Measurements from ENCODE around the gene SDHA.
"Not testable (repeated sequence)": the region's sequence is repeated elsewhere in the genome, so short reads cannot be mapped to it uniquely, and the experiment has no call there.

The SDHA gene

DNA sequence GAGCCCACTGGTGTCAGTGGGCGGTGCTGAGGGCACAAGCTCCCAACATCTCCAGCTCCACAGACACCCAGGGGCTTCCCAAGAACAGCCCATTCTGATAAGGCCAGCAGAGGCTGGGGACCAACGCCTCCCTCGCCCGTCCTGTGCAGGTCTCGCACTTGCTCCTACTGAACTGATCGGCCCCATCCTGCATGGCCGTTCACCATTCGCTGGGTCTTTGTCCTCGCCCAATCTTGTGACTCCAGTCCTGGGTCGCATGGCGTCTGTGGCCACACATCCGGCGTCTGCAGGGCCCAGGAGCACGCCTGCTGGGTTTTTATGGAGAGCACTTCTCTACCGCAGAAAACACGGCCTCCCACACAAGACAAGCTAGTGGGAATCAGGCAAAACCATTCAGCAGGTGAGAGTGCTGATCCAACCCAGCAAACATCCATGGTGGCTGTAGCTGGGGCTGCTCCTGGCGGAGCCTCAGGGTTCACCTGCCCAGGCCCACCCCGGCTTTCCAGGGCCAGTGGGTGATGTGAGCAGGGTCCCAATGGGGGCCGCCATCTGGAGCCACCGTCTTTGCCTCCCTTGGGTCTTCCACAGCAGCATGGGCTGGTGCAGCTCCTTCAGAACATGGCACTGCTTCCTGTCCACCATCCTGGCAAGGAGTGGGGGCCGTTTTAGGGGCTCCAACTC, 19.5 kb upstream of the SDHA start:
- DNase-seq (ENCODE audit: low spot score): no peak

DNA sequence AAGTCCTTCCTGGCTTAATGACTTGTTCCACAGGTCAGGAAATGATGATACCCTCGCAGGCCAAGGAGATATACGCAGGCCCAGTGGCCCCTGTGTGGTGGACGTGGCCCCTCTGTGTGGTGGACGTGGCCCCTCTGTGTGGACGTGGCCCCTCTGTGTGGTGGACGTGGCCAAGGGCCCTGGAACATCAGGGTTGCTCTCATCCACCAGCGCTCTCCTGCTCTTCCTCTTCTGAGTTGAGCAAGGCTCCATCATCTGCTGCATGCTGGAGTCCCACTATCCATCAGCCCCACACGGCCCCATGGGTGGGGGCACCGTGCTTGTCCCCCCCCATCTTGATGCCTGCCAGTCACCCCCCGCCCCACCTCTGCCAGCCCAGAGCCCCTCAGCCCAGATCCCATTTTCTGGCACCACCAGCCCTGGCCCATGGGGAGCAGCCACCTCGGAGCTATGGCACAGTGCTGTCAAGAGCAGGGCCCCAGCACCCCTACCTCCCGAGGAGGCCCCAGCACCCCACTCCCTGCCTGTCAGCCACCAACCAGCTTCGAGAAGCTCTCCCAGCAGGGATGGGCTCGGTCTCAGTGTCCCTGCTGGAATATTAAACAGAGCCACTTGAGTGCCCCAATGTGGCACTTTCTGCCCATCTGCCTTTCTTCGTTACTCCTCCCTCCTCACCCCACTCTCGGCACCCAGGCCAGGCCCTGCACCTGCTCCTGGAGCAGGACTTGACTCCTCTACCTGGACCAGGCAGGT, 18.7 kb upstream of the SDHA start:
- DNase-seq (ENCODE audit: low spot score): no peak

DNA sequence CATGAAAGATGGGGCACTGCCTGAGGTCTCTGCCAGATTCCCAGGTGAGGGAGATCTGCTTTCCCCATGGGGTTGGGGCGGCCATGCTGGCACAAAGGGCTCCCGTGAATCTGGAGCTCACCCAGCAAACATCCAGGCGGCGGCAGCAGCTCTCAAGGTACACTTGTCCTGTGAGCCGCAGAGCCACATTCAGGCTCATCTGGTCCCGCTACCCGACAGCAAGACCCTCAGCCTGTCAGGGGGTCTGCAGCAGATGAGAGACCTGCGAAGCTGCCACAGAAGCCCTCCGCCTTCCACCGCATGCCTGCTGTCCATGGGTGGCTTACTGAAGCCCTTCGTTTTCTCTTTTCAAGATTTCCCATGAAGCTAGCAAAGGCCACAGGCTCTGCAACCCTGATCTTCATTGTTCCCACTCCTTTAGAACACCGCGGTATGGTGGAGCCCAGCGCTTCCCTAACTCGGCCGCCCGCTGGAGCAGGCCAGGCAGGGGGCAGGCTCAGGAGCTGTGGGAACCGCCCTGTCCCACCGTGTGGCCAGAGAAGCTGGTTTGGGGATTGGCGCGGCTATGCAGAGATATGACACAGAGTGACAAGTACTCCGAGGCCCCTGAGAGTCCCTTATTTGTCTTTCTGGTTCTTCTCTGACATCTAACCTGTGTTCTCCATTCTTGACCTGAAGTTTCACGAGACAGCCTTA, 18.0 kb upstream of the SDHA start:
- no peak for DNase-seq (ENCODE audit: low spot score)

DNA sequence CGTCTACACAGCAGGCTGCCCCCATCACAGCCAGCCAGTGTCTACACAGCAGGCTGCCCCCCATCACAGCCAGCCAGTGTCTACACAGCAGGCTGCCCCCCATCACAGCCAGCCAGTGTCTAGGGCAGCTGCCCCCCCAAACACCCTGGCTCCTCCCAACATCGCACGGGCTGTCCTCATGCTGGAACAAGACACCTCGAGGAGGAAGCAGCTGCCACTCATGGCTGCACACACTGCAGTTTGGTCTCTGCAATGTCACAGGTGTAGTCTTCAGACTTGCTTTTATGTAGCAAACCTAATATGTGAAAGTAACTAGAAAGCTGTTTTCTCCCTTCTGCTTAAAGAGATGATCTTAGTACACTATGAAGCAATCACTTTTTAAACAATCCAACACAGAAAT, 17.1 kb upstream of the SDHA start:
- DNase-seq (ENCODE audit: low spot score): no peak

DNA sequence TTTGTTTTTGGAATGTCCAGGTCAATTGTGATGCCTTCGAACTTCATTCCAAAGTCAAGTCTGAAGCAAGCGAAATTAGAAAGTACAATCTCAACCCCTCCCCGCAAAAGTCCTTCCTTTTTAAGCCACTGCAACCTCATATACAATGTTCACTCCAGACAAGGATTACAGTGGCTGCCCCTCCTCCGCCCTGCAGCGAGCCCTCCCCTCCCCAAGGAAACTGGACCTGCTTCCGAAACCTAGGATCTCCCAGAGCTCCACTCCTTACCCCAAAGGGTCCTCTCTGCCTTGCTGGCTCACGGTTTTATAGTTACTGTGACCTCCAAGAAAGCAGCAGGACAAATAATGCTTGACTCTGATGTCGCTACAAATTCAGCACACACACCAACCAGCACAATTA, 16.4 kb upstream of the SDHA start:
- DNase-seq (ENCODE audit: low spot score): no peak

DNA sequence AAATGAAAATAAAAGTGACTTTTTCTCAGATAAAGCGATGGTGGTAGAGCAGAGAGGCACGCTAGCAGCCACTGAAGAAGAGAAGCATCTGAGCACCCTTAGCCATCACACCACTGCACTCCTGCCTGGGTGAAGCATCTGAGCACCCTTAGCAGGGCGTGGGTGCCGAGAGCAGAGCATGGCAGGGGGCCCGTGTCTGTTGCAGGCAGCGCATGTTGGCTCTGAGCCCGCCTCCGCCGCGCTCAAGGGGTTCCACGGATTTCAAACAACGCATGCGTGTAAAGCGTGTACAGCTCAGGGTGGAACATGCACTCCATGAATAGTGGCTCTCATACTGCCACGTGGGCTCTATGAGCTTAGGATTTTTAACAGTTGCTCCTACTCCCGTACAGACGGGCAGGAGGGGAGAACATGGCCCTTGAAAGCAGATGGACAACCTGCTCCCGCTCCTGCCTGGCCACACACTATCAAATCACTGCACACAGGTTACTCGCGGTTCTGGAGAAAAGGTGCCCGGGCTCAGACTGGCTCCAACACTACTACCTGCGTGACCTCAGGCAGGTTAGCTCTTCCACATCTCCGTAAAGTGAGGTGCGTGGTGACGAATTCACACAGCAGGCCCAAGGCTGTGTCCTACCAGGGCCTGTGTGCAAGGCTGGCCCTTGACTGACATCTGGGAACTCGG, 14.7 kb upstream of the SDHA start:
- no peak for DNase-seq (ENCODE audit: low spot score)

DNA sequence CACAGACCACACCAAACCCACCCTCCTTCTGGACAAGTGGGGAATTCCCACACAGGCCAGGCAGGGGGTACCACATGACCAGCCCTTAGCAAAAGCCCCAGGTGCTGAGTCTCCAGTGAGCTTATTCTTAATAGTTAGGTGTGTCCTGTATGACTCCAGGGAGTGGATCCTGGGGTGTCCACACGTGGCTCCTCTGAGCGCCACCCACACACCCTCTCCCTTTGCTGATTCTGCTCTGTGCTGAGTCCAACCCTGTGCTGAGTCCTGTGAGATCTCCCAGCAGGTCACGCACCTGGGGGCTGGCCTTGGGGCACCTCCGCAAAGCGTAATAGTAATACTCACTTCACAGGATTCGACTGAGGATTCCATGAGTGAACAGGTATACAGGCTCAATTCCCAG, 14.1 kb upstream of the SDHA start:
- DNase-seq (ENCODE audit: low spot score): no peak

DNA sequence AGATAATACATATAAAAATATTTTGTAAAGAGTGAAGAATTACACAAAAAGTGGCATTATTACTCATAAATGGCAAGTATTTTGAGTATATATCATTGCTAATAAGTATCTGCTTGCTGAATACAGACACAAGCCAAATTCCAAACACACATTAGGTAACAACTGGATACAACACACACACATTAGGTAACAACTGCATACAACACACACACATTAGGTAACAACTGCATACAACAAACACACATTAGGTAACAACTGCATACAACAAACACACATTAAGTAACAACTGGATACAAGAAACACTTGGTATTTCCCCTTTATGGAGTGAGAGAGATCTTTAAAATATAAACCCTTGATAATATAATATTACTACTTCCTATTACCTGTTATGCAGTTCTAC, 13.7 kb upstream of the SDHA start:
- no peak for DNase-seq (ENCODE audit: low spot score)

DNA sequence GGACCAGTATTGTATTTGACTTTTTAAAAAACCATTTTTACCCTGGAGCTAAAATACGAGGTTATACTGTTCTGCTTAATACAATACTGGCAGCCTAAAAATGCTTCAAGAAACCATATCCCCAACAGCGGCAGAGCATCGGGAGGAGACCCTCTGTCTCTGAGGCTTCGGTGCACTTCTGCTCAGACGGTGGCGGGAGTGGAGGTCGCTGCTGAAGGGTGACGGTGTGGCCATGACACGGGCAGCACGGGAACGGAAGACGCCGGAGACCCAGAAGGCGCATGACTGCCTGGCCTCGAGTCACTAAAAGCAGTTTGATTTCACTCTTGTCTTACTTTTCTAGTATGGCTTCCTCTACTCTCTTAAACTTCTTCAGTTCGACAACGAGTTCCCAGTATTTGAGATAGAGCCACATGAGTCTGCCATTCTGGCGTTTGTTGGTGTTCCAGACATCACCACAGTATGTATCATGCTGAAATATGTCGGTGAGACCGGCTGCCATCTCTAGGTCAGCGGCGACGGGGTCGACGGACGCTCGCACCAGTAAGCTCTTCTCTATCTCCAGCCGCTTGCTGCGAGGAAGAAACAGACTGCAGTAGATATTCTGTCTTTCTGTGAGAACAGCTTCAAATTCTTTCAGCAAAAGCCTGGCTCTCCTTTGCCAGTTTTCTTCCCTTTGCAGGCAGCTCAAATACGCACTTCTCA, 13.0 kb upstream of the SDHA start:
- no peak for DNase-seq (ENCODE audit: low spot score)

DNA sequence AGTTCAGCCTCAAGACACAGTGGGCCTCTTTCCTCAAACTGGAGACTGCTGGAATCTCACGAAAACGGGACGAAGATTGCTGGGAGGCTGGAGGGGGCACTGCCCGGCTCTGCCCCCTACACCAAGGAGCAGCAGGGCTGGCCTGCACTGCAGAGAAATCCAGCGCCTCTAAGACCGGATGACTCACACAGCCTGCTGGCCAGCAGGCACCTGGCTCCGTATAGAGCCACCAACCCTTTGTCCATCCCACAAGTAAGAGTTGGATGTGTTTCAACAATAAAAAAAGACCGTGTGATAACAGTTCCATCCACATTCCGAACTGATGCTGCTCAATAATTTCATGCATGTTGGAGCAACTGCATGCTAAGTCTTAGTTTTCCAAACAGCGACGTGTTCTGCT, 11.7 kb upstream of the SDHA start:
- DNase-seq (ENCODE audit: low spot score): peak; percentile 35

DNA sequence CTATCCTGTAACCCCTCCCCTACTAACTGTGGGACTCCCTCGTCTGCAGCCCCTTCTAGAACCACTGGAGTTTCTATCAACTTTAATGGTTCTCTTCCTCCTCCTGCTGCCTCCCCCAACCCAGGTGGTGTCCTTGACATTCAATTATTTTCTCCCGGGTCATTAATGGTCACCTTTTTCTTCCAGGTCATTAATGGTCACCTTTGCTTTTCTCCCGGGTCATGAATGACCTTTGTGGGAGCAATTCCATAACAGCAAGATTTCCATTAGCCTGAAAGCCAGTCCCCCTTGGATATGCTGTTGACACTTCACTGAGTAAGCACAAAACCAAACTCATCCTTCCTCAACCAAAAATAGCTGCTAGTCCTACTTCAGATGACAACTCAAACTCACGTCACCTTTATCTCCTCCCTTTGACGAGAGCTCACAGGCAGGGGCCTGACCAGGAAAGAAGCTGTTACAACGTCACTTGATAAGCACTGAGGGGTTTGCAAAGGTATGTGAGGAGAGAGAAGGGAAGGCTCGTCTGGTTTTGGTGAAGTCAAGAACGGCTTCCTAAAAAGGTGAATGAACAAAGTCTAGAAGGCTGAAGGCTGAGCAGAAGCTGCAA, 11.1 kb upstream of the SDHA start:
- no peak for DNase-seq (ENCODE audit: low spot score)

DNA sequence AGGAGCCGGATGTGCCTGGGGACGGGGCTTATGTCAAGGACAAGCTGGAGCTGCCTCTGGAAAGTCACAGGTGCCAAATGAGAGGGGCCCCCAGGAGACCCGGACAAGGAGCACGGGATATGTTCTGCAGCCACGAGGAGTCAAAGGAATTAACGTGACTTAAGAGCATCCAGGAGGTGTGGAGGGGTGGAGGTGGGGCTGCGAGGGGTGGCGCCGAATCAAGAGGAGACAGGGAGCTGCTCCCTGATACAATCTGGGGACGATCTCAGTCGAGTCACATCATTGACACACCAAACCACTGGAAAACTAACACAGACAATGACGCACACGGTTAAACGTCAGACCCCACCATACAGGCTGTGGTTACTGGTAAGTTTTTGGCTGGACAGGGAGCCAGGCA, 10.5 kb upstream of the SDHA start:
- no peak for DNase-seq (ENCODE audit: low spot score)

DNA sequence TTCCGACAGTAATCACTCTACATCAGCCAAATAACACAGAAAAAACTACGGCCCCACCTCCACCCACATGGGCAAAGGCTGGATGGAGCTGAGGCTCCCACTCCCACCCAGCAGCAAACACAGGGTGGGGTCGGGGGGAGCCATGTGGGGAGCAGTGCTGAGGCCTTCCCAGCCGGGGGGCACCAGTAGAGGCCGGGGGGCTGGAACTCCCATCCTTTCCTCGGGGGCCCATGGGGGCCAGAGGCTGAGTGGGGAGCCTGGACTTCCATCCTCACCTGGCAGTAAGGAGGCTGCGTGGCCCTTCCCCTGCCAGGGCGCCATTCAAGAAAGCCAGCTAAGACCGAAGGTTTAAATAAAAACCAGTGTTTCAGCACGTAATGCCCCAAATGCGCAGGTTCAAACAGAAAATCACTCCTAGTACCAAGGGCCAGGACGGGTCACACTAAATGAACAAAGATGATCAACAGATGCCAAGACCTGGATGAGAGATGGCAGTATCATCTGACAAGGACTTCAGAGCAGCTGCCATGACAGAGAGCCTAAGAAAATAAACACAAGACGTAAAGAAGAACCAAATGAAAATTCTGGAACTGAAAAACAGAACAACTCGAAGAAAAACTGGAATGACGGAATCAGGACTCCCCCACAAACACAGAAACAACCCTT, 9.5 kb upstream of the SDHA start:
- DNase-seq (ENCODE audit: low spot score): no peak

DNA sequence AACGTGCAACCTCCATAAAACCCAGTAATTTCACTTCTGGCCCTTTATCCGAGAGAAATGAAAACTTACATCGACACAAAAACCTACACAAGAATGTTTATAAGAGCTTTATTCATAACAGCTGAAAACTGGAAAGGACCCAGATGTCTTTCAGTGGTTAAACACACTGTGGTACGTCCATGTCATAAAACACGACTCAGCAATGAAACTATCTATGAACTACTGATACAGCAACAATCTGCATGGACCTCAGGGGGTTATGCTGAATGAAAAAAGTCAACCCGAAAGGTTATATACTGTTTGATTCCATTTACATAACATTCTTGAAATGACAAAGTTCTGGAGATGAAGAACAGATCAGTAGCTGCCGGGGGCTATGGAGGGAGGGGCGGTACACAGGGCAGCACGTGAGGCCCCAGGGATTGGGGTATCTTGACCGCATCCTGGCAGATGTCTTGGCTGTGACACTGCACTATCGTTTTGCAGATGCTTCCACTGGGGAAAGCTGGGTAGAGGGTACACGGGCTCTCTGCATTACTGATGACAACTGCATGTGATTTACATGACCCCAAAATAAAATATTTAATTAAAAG, 4.2 kb upstream of the SDHA start:
- no peak for DNase-seq (ENCODE audit: low spot score)

DNA sequence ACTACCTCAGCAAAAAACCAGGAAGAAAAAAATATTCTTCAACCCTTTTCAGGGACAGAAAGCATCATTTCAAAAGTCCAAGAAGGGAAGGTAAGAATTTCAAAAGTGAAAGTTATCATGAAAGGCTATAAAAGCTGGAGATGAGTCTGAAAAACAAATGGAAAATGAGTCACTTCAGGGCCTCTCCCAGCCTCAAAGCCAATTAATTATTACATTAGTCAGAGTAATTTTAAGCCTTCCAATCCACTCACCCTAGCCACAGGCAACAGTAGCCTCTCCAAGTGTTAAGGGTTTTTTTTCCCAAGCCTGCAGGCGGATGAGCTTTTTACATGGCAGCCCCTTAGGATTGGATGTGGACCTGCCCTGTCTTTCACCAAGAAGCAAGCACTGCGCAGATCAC, 2.9 kb upstream of the SDHA start:
- DNase-seq (ENCODE audit: low spot score): not testable (repeated sequence)

DNA sequence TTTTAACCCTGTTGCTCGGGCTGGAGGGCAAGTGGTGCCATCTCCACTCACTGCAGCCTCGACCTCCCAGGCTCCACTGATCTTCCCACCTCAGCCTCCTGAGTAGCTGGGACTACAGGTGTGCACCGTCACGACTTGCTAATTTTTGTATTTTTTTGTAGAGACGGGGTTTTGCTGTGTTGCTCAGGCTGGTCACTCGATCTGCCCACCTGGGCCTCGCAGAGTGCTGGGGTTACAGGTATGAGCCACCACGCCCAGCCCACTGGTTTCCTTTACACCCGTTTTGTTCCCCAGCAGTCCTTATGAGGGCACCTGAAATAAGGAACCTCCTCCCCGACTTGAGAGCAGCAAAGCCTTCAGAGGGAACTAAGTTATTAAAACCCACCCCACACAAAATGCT, 2.0 kb upstream of the SDHA start:
- DNase-seq (ENCODE audit: low spot score): not testable (repeated sequence)

DNA sequence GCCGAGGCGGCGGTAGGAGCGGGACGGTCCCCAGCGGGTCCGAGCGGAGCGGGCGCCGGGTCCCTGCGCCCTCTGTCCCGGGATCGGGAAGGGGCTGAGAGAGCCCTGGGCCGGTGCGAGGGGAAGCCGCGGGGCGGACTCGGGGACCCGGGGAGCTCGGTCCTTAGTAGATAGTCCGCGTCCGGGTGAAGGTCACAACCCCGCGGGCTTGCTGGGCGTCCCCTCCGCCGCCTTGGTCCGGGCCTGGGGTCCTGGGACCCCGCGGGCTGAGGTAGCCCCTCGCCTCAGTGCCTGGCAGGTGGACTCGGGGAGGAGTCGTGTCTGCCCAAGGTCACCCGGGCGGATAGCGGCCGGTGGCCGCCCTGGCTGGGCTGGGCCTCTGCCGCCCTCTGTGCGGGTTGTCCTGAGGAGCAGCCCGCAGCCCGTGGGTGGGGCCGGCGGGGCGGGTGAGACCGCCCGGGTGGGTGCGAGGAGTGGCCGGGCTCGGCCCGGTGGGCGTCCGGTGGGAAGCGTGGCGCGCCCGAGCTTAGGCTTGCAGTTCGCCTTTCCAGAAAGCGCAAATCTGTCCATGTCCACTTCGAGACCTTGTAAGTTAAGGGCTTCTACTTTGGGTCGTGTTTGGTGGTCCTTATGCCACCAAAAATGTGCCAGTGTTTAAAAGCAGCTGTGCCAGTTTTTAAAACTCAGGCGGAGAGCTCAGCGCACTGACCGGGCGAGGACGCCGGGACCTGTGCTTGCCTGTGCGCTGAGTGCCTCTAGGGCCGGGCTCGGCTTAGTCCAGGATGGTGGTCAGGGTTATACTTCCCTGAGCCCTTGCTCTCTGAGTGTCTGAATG, 554 bp downstream of the SDHA start:
- no peak for DNase-seq (ENCODE audit: low spot score)

DNA sequence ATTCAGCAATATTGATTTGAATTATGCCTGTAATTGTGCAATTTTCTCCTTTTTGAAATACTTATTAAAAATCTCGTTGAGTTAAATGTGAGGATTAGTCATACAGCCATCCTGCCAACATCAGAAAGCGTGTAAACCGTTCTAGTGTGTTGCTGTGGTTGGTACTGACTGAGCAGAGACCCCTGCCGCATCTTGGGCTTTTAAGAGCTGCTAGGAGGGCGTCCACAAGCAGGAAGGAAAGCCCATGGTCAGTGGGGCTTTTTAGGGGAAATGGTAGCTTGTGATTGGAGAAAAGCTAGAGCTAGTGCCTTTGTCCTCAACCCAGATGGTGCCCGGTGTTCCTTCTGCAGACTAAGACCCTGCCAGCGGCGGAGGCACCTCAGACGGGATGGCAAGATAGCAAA, 1.3 kb downstream of the SDHA start:
- no peak for DNase-seq (ENCODE audit: low spot score)

DNA sequence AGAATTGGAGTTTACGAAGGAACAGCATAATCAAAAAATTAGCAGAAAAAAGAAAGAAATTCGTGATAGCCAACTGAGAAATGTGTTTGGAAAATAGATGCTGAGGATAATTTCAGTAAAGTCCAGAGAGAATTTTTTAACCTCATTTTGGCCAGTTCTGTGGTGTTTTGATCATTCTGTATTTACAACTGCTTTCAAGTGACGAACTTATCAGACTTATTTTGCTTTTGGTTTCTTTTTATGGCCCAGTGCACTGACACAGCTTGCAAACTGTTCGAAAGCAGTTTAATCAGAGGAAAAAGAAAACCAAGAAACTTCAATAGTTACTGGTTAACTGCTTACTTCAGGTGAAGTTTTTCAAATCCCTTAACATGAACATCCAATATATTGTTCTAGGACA, 1.9 kb downstream of the SDHA start:
- no peak for DNase-seq (ENCODE audit: low spot score)

Data from cerebellar cortex (tissue), 1 donor.